Measurements from ENCODE around the gene FAM163A.

GRCh38 chr1:179822065-179822464 lies 79.0 kb downstream of the FAM163A start:
- TF ChIP-seq GATA2 (IDR thresholded peaks at IDR 0.05; ENCODE audit: low read depth, low read length) (no peak), GATA3 (IDR thresholded peaks at IDR 0.05; ENCODE audit: low read depth, low read length) (no peak)

All from SH-SY5Y (cell line).